Ramos (cell line): ENCODE results near the gene NLRC3.

Experiments
- in situ Hi-C: fragments of 300-500 bp; cut with MboI; formaldehyde crosslinking; loops from one replicate; pipeline ENCODE4 v1.14.3; 2022; ENCODE audit warnings: low sequenced_read_pairs; ENCODE audit not compliant: unreplicated experiment

NLRC3 gene

DNA sequence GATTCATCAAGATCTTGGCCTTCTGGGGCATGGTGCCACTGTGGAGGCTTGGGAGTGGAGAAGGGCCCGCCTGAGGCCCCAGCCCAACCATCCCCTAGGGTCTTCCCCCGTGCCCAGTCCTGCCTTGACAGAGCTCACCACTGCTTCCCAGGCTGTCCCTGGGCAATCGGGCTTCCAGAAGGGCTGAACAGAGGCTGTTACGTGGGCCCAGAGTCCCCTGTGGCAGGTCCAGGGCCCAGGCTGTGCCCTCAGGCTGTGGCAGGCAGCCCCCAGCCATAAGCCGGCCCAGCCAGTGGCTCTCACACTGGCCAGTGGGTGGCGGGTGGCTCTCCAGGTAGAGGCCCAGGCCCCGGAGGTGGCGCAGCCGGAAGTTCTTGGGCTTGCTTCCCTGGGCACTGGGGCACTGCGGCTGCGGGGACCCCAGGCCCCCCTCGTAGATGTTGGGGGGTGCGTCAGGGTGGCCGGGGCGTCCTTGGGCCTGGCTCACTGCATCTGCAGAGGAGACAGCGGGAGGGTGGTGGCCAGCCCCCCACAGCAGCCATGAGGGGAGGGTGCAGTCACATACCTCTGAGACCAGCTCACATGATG lies 82.7 kb downstream of the NLRC3 start:
- in situ Hi-C loops, result no loop called here

- in situ Hi-C loops, result no loop called here
Measured at GRCh38 chr16:3492356-3492755, 84.8 kb downstream of the NLRC3 start.

GRCh38 chr16:3490911-3491629 lies 86.1 kb downstream of the NLRC3 start:
- in situ Hi-C loops, result no loop called here
